ENCODE results near the gene CNTN3.
A peak's percentile ranks its signal among the peaks of the same experiment; 100 is the strongest.

Gene CNTN3

DNA sequence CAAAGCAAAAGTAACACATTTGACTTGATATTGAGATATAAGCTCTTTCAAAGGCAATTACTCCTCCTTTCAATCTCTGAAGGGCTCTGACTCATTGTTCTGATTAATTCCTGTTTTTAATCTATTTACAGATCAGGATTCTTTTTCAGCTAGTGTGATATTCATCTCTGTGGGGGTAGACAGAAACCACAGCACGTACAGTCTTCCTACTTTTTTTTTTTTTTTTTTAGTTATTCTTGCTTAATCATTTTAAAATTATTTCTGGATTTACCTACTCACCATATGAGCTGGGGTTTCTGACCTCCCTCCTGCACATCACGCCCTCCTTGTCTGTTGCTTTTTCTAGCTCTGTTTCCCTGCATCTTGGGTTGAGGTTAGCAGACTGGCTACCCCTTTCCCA is 1.4 kb downstream of the CNTN3 start:
- TF ChIP-seq, protein P1, sequence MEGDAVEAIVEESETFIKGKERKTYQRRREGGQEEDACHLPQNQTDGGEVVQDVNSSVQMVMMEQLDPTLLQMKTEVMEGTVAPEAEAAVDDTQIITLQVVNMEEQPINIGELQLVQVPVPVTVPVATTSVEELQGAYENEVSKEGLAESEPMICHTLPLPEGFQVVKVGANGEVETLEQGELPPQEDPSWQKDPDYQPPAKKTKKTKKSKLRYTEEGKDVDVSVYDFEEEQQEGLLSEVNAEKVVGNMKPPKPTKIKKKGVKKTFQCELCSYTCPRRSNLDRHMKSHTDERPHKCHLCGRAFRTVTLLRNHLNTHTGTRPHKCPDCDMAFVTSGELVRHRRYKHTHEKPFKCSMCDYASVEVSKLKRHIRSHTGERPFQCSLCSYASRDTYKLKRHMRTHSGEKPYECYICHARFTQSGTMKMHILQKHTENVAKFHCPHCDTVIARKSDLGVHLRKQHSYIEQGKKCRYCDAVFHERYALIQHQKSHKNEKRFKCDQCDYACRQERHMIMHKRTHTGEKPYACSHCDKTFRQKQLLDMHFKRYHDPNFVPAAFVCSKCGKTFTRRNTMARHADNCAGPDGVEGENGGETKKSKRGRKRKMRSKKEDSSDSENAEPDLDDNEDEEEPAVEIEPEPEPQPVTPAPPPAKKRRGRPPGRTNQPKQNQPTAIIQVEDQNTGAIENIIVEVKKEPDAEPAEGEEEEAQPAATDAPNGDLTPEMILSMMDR (IDR thresholded peaks at IDR 0.05; ENCODE audit: insufficient read depth, low read depth, low read length, missing control alignments) = no peak
- no peak overlapping the region for H3K4me3 ChIP-seq (ENCODE audit: low read length)
- peak; percentile 14 for DNase-seq (ENCODE audit: low read depth)

- H3K4me3 ChIP-seq (ENCODE audit: low read length) = no peak overlapping the region
- DNase-seq (ENCODE audit: low read depth) = no peak
- TF ChIP-seq, protein P1 (IDR thresholded peaks at IDR 0.05; ENCODE audit: insufficient read depth, low read depth, low read length, missing control alignments) = no peak
Measured at GRCh38 chr3:74611206-74611605, 3.3 kb downstream of the CNTN3 start.

- H3K4me3 ChIP-seq (ENCODE audit: low read length) = no peak overlapping the region
- DNase-seq (ENCODE audit: low read depth) = no peak
- TF ChIP-seq, protein P1 (IDR thresholded peaks at IDR 0.05; ENCODE audit: insufficient read depth, low read depth, low read length, missing control alignments) = no peak
Measured at GRCh38 chr3:74607803-74608202, 6.7 kb downstream of the CNTN3 start.

DNA sequence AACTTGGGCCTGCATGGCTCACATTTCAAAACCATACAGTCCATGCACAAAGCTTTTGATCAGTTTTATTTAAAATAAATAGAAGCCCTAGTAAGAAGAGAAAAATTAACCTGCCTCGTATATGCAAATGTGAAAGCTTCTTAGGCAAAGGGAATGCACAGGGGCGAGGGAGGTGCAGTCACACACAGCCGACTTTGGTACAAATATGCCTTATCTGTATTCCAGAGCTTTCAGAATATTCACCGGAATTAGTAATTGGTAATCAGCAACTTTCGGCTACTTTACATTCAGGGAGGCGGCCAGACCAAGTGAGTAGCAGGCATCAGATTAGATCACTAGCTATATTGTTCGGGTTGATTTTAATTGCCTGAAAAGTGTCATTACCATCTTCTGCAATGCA is 7.5 kb downstream of the CNTN3 start:
- DNase-seq (ENCODE audit: low read depth) = no peak
- TF ChIP-seq, protein P1 (IDR thresholded peaks at IDR 0.05; ENCODE audit: insufficient read depth, low read depth, low read length, missing control alignments) = no peak

DNA sequence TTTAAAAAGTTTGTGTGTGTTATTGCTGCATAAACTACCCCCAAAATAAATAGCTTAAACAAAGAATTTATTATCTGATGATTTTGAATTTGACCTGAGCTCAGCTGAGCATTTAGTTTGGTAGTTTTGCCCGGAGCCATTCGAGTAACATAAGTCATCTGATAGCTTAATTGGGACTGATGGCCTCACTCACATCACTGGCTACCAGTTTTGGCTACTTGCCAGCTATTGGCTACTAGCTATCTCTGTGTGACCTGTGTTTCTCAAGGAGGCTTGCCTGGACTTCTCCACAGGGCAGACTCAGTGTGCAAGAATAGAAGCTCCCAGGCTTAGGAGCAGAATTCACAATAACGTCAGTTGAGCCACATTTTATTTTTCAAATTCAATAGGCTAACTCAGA is 9.0 kb downstream of the CNTN3 start:
- H3K4me3 ChIP-seq (ENCODE audit: low read length) = no peak overlapping the region
- no peak for DNase-seq (ENCODE audit: low read depth)
- TF ChIP-seq, protein P1 (IDR thresholded peaks at IDR 0.05; ENCODE audit: insufficient read depth, low read depth, low read length, missing control alignments) = no peak

More for the DNA sequence above, 7.5 kb downstream of the CNTN3 start:
- H3K4me3 ChIP-seq (ENCODE audit: low read length) = no peak overlapping the region

GRCh38 chr3:74603292-74603691 is 11.2 kb downstream of the CNTN3 start:
- TF ChIP-seq, protein P1 (IDR thresholded peaks at IDR 0.05; ENCODE audit: insufficient read depth, low read depth, low read length, missing control alignments) = no peak
- H3K4me3 ChIP-seq (ENCODE audit: low read length) = no peak overlapping the region
- no peak for DNase-seq (ENCODE audit: low read depth)

- no peak overlapping the region for H3K4me3 ChIP-seq (ENCODE audit: low read length)
- no peak for DNase-seq (ENCODE audit: low read depth)
- TF ChIP-seq, protein P1 (IDR thresholded peaks at IDR 0.05; ENCODE audit: insufficient read depth, low read depth, low read length, missing control alignments) = no peak
Measured at GRCh38 chr3:74602471-74602870, 12.0 kb downstream of the CNTN3 start.

Data from epithelial cell of esophagus (primary cell).